Aorta (tissue), 5 donors: ENCODE data around the gene TMEM11. TPM values are rescaled to one million over a fixed set of nuclear protein-coding genes. Genes with fewer than 3 reads are reported as not detected.

Experiments used
- ATAC-seq: fragments of 200-7000 bp; cut with Tn5 transposase; one replicate; pipeline ENCODE4 v1.9.1; 2022; ENCODE audit warnings: moderate library complexity; ENCODE audit not compliant: low FRiP score
- DNase-seq, 2 donors: peaks; one replicate each; pipeline ENCODE4 v3.0.0-alpha.2; 2020
- H3K27ac ChIP-seq, 2 donors: one replicate each; pipeline ENCODE4 v1.5.1; 2013; ENCODE audit warnings: low read length in 2 of 2, mild to moderate bottlenecking in 2 of 2, moderate library complexity in 2 of 2, control low read depth in 1 of 2, inconsistent platforms in 1 of 2, low read depth in 1 of 2
- H3K27me3 ChIP-seq, 2 donors: one replicate each; pipeline ENCODE4 v1.6.1; 2013; ENCODE audit warnings: control low read depth in 1 of 2, low read length in 1 of 2, mild to moderate bottlenecking in 1 of 2, moderate library complexity in 1 of 2; ENCODE audit not compliant: insufficient read depth in 2 of 2, control insufficient read depth in 1 of 2
- H3K36me3 ChIP-seq, 2 donors: one replicate each; pipeline ENCODE4 v1.6.1; 2013; ENCODE audit warnings: control low read depth in 1 of 2, low read length in 1 of 2, mild to moderate bottlenecking in 1 of 2; ENCODE audit not compliant: insufficient read depth in 2 of 2, control insufficient read depth in 1 of 2
- H3K4me1 ChIP-seq, 2 donors: one replicate each; pipeline ENCODE4 v1.6.1; 2013; ENCODE audit warnings: low read length in 2 of 2, control low read depth in 1 of 2, mild to moderate bottlenecking in 1 of 2, moderate library complexity in 1 of 2; ENCODE audit not compliant: insufficient read depth in 2 of 2, control insufficient read depth in 1 of 2
- H3K4me3 ChIP-seq, 2 donors: one replicate each; pipeline ENCODE4 v1.5.1; 2013; ENCODE audit warnings: low read length in 2 of 2, control low read depth in 1 of 2, mild to moderate bottlenecking in 1 of 2
- H3K9me3 ChIP-seq: one replicate; pipeline ENCODE4 v1.6.1; 2013; ENCODE audit warnings: mild to moderate bottlenecking, low read length; ENCODE audit not compliant: control insufficient read depth
- WGBS, 2 donors: extraction: QIAGEN DNeasy Blood & Tissue Kit; methylation state at CpG; one replicate each; pipeline ENCODE4 v1.1.7; 2013; 5-methylcytosine and 5-hydroxymethylcytosine counted together
- intact Hi-C, 2 donors: fragments of 100-400 bp; cut with DNase I; formaldehyde crosslinking; loops; one replicate each; pipeline versions ENCODE4 v1.14.2 to v1.15.0; 2022
- polyA plus RNA-seq, 2 donors: library from polyadenylated mRNA; stranded (reverse); fragments of 200-250 nt; gene quantifications; one replicate each; pipeline ENCODE4 v1.2.3, GENCODE V29; 2013
- total RNA-seq, 2 donors: library from RNA; stranded (reverse); fragmentation: NEBNext Ultra II Directional; extraction: Animal tissue kit (Norgen Biotek cat#: 25700); gene quantifications; one replicate each; pipeline ENCODE4 v1.2.1, GENCODE V29; 2021
- donor health status: healthy with polysubstance abuse.
- donor health status: Bipolar disorder and iron deficiency.
- donor health status: DM: no; HTN: no; CAD: no.
- donor health status: DM: no; HTN: no; CAD: no.
- donor health status: DM: yes; HTN: yes; CAD: no.

The TMEM11 gene
- total and polyA plus RNA-seq, 4 donors: 16.8 to 24.5 (median 17.9) TPM

DNA sequence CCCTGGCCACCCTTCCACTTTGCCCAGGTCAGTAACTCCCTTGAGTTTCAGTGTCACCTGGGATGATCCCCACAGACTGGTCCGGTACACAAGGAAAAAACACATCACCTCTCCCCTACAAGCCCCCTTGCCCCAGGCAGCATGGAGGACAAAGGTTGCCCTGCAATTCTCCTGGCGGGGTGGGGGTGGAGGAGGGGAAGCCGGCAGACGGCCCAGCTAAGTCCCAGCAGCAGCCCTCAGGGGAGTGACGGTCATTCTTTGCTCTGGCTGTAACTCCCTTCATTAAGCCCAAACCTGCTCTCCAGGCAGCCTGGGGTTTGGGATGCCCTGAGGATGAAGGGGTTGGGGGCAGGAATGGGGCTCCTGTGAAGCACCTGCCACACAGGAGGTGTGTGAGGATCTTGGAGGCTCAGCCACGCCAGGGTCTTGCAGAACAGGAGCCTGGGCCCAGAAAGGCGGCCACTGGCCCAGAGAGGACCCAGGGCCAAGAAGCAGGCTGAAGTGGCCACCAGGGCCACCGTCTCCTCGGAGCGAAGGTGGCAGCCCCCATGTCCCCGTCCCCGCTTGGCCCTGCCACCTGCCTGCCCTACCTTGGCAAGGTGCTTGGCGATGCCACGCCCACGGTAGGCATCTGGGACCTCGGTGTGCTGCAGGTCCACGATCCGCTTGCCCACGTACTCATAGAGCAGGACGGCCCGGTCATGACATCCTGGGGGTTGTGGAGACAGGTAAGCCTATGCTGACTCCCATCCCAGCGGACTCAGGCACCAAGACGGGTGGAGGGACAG, 29.7 kb upstream of the TMEM11 start:
- 79 to 80% methylated on average over 23 of the region's 23 CpGs for WGBS, 2 donors
- Histone ChIP-seq H3K4me1 (no peaks in the 10 kb centered on the region), H3K4me3 (no peak overlapping the region), H3K27ac (no peak overlapping the region), H3K9me3 (no peaks in the 10 kb centered on the region), H3K27me3 (no peaks in the 10 kb centered on the region), H3K36me3 (no peaks in the 10 kb centered on the region)
- intact Hi-C loops: no loop called here
- no peak for DNase-seq
- ATAC-seq: no peak

DNA sequence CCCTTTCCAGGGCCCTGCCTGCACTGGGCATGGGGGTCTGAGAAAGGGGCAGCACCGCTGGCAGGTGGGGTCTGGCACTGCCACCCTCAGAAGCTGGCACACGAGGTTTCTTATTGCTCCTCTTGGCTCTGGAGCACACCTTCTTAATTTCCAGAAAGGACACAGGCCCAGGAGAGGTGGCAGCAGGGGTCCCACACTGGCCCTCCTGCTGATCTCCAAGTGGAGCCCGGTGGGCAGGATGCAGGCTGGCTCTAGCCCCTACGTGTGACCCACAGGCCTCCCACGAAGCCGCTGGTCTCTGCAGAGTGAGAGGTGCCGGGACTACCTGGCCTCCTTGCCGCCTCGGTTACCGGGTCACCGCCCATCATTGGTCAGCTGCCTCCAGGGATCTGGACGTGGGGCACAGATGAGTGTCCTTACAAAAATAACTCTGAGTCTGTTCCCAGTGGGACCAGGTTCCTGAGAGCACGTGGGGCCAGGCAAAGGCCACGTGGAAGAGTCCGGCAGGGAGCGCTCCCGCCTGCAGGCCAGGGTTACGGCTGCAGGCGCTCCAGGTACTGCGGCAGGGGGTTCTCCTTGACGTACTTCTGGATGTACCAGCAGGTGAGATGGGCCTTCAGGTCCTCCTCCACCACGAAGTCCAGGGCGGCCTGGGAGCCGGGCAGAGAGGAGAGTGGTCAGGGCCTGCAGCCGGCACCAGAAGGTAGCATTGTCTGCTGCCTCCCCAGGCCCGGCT, 29.0 kb upstream of the TMEM11 start:
- Histone ChIP-seq H3K27ac (no peak overlapping the region), H3K9me3 (no peaks in the 10 kb centered on the region), H3K4me1 (no peaks in the 10 kb centered on the region), H3K4me3 (no peak overlapping the region), H3K27me3 (no peaks in the 10 kb centered on the region), H3K36me3 (no peaks in the 10 kb centered on the region)
- ATAC-seq (no peak), DNase-seq (no peak)
- 72 to 75% methylated on average over 25 to 26 of the region's 26 CpGs for WGBS, 2 donors
- intact Hi-C loops: no loop called here

GRCh38 chr17:21242026-21242697, 28.2 kb upstream of the TMEM11 start:
- 63 to 69% methylated on average over 11 of the region's 11 CpGs for WGBS, 2 donors
- H3K9me3 ChIP-seq: no peaks in the 10 kb centered on the region
- H3K4me1 ChIP-seq: no peaks in the 10 kb centered on the region
- intact Hi-C loops: no loop called here
- H3K27ac ChIP-seq: no peak overlapping the region
- H3K36me3 ChIP-seq: no peaks in the 10 kb centered on the region
- ATAC-seq: no peak
- no peaks in the 10 kb centered on the region for H3K27me3 ChIP-seq
- H3K4me3 ChIP-seq: no peak overlapping the region
- no peak for DNase-seq

DNA sequence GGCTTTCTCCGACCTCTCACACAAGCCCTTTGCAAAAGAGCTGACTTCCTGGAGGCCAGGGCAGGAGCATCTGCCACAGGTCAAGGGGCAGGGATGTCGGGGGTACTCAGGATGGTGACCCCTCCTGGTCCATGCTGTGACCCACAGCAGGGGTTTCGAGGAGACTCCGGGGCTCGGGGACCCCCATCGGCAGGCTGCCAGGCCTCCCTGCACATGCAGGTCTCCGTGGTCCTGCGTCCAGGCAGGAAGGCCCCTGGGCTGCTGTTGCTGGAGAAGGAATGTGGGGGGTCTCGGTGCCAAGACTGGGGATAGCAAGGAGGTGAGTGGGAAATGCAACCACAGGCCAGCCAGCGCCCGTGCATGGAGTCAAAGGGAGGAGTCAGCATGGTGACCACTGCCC, 27.6 kb upstream of the TMEM11 start:
- Histone ChIP-seq H3K27ac (no peak overlapping the region), H3K9me3 (no peaks in the 10 kb centered on the region), H3K27me3 (no peaks in the 10 kb centered on the region), H3K4me3 (no peak overlapping the region), H3K4me1 (no peaks in the 10 kb centered on the region), H3K36me3 (no peaks in the 10 kb centered on the region)
- intact Hi-C loops: no loop called here
- ATAC-seq (no peak), DNase-seq (no peak)
- 71 to 74% methylated on average over 10 to 11 of the region's 11 CpGs for WGBS, 2 donors

DNA sequence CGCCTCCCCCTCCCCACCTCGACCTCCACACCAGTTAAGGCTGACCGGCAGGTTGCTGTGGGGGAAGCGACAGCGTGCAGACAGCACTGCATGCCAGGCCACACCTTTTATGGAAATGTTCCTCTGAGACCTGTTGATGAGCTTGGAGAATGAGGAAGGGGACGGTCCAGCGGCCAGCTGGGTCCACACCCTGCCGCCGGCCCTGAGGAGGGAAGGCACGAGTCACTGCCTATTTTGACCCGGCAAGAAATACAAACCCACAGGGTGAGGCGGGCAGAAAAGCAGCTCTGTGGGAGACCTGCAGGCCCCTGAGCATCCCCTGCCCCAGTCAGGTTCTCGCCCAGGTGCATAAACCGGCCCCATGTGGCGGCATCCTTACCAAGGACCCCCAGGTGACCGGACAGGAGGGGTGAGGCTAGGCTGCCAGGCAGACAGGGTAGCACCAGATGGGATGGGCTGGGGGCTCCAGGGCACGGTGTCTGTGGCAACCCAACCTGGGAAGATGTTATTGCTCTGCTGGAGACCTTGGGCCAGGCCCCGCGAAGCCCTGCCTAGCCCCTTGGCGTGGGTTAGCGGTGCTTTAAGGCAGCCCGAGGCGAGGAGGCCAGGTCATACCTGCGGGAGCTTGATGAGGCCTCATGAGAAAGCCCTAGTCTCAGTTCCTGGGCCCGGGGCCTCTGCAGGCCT, 26.6 kb upstream of the TMEM11 start:
- WGBS, 2 donors: 76 to 81% methylated on average over 24 to 25 of the region's 25 CpGs
- intact Hi-C loops: no loop called here
- H3K4me1 ChIP-seq: no peaks in the 10 kb centered on the region
- no peak for DNase-seq
- no peak for ATAC-seq
- no peaks in the 10 kb centered on the region for H3K9me3 ChIP-seq
- H3K27ac ChIP-seq: no peak overlapping the region
- H3K36me3 ChIP-seq: no peaks in the 10 kb centered on the region
- H3K4me3 ChIP-seq: no peak overlapping the region
- no peaks in the 10 kb centered on the region for H3K27me3 ChIP-seq

- ATAC-seq (no peak), DNase-seq (no peak)
- no peak overlapping the region for H3K4me3 ChIP-seq
- no peaks in the 10 kb centered on the region for H3K9me3 ChIP-seq
- H3K27ac ChIP-seq: no peak overlapping the region
- H3K36me3 ChIP-seq: no peaks in the 10 kb centered on the region
- H3K4me1 ChIP-seq: no peaks in the 10 kb centered on the region
- WGBS, 2 donors: 77% methylated on average over 12 of the region's 12 CpGs
- intact Hi-C loops: no loop called here
- H3K27me3 ChIP-seq: no peaks in the 10 kb centered on the region
These were observed 25.9 kb upstream of the TMEM11 start for GRCh38 chr17:21239680-21240368.

- DNase-seq (no peak), ATAC-seq (no peak)
- Histone ChIP-seq H3K27me3 (no peaks in the 10 kb centered on the region), H3K4me3 (no peak overlapping the region), H3K27ac (no peak overlapping the region), H3K9me3 (peaks cover 1% of the 10 kb centered on the region), H3K4me1 (no peaks in the 10 kb centered on the region), H3K36me3 (no peaks in the 10 kb centered on the region)
- intact Hi-C loops: no loop called here
- WGBS, 2 donors: 84 to 95% methylated on average over 1 of the region's 1 CpG
These were observed 22.0 kb upstream of the TMEM11 start for GRCh38 chr17:21235921-21236320.
